Measurements from ENCODE around the gene LRRC1. TPM values are rescaled to one million over a fixed set of nuclear protein-coding genes. Genes with fewer than 3 reads are reported as not detected.

LRRC1 gene
- total RNA-seq, 1 donor from 2014 or later: 36.2 TPM

DNA sequence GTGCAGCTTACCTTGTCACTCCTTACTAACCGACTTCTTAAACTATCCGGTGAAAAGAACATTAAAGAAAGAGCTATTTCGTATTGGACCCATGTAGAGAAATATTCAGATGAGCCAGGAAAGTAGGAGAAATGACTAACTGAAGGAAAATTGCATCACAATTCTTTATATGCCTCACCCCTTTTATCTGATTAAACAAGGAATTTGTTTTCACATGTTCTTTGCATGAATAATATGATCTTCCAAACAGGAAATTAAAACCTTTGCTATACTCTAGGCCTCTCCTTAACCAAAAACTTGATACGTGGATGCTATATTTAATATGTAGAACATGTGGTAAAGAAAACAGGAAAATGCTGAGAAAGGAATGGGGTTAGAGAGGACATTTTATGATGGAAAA is 41.9 kb upstream of the LRRC1 start:
- no peak for DNase-seq (ENCODE audit: low spot score, unreplicated experiment)
- Mint-ChIP-seq H3K36me3 (ENCODE audit: insufficient read depth) (no peaks in the 10 kb centered on the region), H3K4me3 (ENCODE audit: low read depth) (no peak overlapping the region), H3K27ac (no peak overlapping the region), H3K4me1 (ENCODE audit: low read depth) (no peaks in the 10 kb centered on the region), H3K9me3 (ENCODE audit: low read depth) (no peaks in the 10 kb centered on the region), H3K27me3 (no peaks in the 10 kb centered on the region)
- TF ChIP-seq, protein P1, sequence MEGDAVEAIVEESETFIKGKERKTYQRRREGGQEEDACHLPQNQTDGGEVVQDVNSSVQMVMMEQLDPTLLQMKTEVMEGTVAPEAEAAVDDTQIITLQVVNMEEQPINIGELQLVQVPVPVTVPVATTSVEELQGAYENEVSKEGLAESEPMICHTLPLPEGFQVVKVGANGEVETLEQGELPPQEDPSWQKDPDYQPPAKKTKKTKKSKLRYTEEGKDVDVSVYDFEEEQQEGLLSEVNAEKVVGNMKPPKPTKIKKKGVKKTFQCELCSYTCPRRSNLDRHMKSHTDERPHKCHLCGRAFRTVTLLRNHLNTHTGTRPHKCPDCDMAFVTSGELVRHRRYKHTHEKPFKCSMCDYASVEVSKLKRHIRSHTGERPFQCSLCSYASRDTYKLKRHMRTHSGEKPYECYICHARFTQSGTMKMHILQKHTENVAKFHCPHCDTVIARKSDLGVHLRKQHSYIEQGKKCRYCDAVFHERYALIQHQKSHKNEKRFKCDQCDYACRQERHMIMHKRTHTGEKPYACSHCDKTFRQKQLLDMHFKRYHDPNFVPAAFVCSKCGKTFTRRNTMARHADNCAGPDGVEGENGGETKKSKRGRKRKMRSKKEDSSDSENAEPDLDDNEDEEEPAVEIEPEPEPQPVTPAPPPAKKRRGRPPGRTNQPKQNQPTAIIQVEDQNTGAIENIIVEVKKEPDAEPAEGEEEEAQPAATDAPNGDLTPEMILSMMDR (IDR thresholded peaks at IDR 0.05; ENCODE audit: unreplicated experiment): no peak

- H3K27me3 Mint-ChIP-seq: no peaks in the 10 kb centered on the region
- H3K4me1 Mint-ChIP-seq (ENCODE audit: low read depth): no peaks in the 10 kb centered on the region
- no peaks in the 10 kb centered on the region for H3K36me3 Mint-ChIP-seq (ENCODE audit: insufficient read depth)
- TF ChIP-seq, protein P1 (IDR thresholded peaks at IDR 0.05; ENCODE audit: unreplicated experiment): no peak
- no peak overlapping the region for H3K4me3 Mint-ChIP-seq (ENCODE audit: low read depth)
- no peaks in the 10 kb centered on the region for H3K9me3 Mint-ChIP-seq (ENCODE audit: low read depth)
- no peak overlapping the region for H3K27ac Mint-ChIP-seq
- no peak for DNase-seq (ENCODE audit: low spot score, unreplicated experiment)
Measured at GRCh38 chr6:53754330-53754729, 40.5 kb upstream of the LRRC1 start.

DNA sequence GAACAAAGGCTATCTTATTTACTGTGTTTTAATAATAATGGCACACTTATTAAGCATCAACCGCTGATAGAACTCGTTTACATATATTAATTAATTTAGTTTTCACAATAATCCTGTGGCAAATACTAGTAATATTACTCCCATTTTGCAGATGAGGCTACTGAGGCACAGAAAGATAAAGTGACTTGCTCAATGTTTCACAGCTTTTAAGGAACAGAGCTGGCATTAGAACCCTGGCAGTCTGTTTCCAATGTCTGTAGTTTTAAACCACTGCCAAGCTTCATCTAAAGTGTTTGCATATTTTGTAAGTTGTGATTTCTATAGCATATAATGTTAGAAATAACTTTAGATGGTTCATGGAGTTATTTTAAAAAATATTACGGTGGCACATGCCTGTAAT is 38.4 kb upstream of the LRRC1 start:
- Mint-ChIP-seq H3K4me1 (ENCODE audit: low read depth) (no peaks in the 10 kb centered on the region), H3K4me3 (ENCODE audit: low read depth) (no peak overlapping the region), H3K36me3 (ENCODE audit: insufficient read depth) (no peaks in the 10 kb centered on the region), H3K27me3 (no peaks in the 10 kb centered on the region), H3K9me3 (ENCODE audit: low read depth) (no peaks in the 10 kb centered on the region), H3K27ac (no peak overlapping the region)
- DNase-seq (ENCODE audit: low spot score, unreplicated experiment): no peak
- TF ChIP-seq, protein P1 (IDR thresholded peaks at IDR 0.05; ENCODE audit: unreplicated experiment): no peak

DNA sequence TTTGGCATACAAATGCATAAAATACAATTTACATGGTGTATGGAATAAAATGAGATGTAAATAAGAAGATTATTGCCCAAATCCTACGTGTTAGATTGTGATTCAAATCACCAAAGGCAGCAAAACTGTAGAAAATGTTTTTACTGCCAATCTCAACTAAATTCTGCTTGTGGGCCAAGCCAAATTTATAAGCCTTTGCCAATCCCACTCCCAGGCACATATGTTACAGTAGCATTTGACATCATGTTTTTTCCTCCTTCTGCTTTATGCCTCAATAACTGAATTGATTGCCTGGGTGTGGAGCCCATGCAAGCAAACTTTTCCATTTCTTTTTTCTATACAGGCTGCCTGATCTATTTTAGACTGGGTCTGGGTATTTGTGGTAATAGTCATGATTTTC is 36.3 kb upstream of the LRRC1 start:
- DNase-seq (ENCODE audit: low spot score, unreplicated experiment): no peak
- H3K9me3 Mint-ChIP-seq (ENCODE audit: low read depth): peaks cover 3% of the 10 kb centered on the region
- H3K4me1 Mint-ChIP-seq (ENCODE audit: low read depth): peaks cover 1% of the 10 kb centered on the region
- TF ChIP-seq, protein P1 (IDR thresholded peaks at IDR 0.05; ENCODE audit: unreplicated experiment): no peak
- no peak overlapping the region for H3K27ac Mint-ChIP-seq
- H3K4me3 Mint-ChIP-seq (ENCODE audit: low read depth): no peak overlapping the region
- H3K27me3 Mint-ChIP-seq: no peaks in the 10 kb centered on the region
- peaks cover 2% of the 10 kb centered on the region for H3K36me3 Mint-ChIP-seq (ENCODE audit: insufficient read depth)

- H3K27me3 Mint-ChIP-seq: no peaks in the 10 kb centered on the region
- DNase-seq (ENCODE audit: low spot score, unreplicated experiment): no peak
- H3K4me3 Mint-ChIP-seq (ENCODE audit: low read depth): no peak overlapping the region
- peaks cover 4% of the 10 kb centered on the region for H3K4me1 Mint-ChIP-seq (ENCODE audit: low read depth)
- peaks cover 6% of the 10 kb centered on the region for H3K36me3 Mint-ChIP-seq (ENCODE audit: insufficient read depth)
- peaks cover 13% of the 10 kb centered on the region for H3K9me3 Mint-ChIP-seq (ENCODE audit: low read depth)
- no peak overlapping the region for H3K27ac Mint-ChIP-seq
- TF ChIP-seq, protein P1 (IDR thresholded peaks at IDR 0.05; ENCODE audit: unreplicated experiment): no peak
Measured at GRCh38 chr6:53761036-53761435, 33.8 kb upstream of the LRRC1 start.

Measured in progenitor cell of endocrine pancreas (in vitro differentiated cells).